DND-41 (cell line): ENCODE data around the gene CPEB4.

Experiments
- ATAC-seq: fragments of 200-7000 bp; cut with Tn5 transposase; 3 replicates; pipeline ENCODE4 v1.9.1; 2021; ENCODE audit warnings: low read depth; ENCODE audit not compliant: insufficient read depth
- DNase-seq: peaks from one replicate; pipeline ENCODE4 v3.0.0-alpha.2; 2020
- H2AFZ ChIP-seq: 2 replicates; pipeline ENCODE4 v1.6.0; 2012; ENCODE audit warnings: low read depth, low read length
- H3K27ac ChIP-seq: 2 replicates; pipeline ENCODE4 v1.5.1; 2012; ENCODE audit warnings: low read length, inconsistent platforms
- H3K27me3 ChIP-seq: fragments of 200-600 bp; sonication (generic); 2 replicates; pipeline ENCODE4 v1.6.0; 2012; ENCODE audit warnings: low read length, mild to moderate bottlenecking, inconsistent platforms; ENCODE audit not compliant: insufficient read depth, poor library complexity
- H3K36me3 ChIP-seq: 2 replicates; pipeline ENCODE4 v1.5.1; 2012; ENCODE audit warnings: low read length, inconsistent platforms; ENCODE audit not compliant: insufficient read depth
- H3K4me1 ChIP-seq: 2 replicates; pipeline ENCODE4 v1.5.1; 2012; ENCODE audit warnings: mild to moderate bottlenecking, low read length; ENCODE audit not compliant: insufficient read depth
- H3K4me2 ChIP-seq: 2 replicates; pipeline ENCODE4 v1.6.0; 2012; ENCODE audit warnings: mild to moderate bottlenecking, moderate library complexity, low read length, inconsistent platforms; ENCODE audit not compliant: insufficient read depth
- H3K4me3 ChIP-seq, 2 experiments: fragments of 200-600 bp in 1 of 2; shearing (Covaris generic) in 1 of 2; 2 replicates each; pipeline ENCODE4 v1.5.1; 2012 to 2016; ENCODE audit warnings: inconsistent platforms in 2 of 2, low read length in 2 of 2, mild to moderate bottlenecking in 2 of 2, low read depth in 1 of 2, moderate library complexity in 1 of 2
- H3K79me2 ChIP-seq: 2 replicates; pipeline ENCODE4 v1.6.0; 2012; ENCODE audit warnings: low read length, inconsistent platforms; ENCODE audit not compliant: insufficient read depth
- H3K9ac ChIP-seq: 2 replicates; pipeline ENCODE4 v1.6.0; 2012; ENCODE audit warnings: low read depth, mild to moderate bottlenecking, inconsistent platforms, low read length, moderate library complexity
- H3K9me3 ChIP-seq: 2 replicates; pipeline ENCODE4 v1.5.1; 2012; ENCODE audit warnings: low read length, moderate library complexity, mild to moderate bottlenecking, inconsistent platforms; ENCODE audit not compliant: insufficient read depth, severe bottlenecking
- H4K20me1 ChIP-seq: 2 replicates; pipeline ENCODE4 v1.6.0; 2012; ENCODE audit warnings: low read length; ENCODE audit not compliant: insufficient read depth
- CTCF ChIP-seq: IDR thresholded peaks from 2 replicates; pipeline ENCODE4 v1.5.1; 2012; ENCODE audit warnings: borderline replicate concordance, low read length, moderate library complexity, mild to moderate bottlenecking; ENCODE audit not compliant: poor library complexity, severe bottlenecking; ENCODE audit errors: extremely low read depth
- EZH2 ChIP-seq: IDR thresholded peaks from 3 replicates; pipeline ENCODE4 v1.6.1; 2012; ENCODE audit warnings: borderline replicate concordance, low read depth, mild to moderate bottlenecking, moderate library complexity, low read length, inconsistent platforms; ENCODE audit not compliant: severe bottlenecking

CPEB4 gene

GRCh38 chr5:173917788-173918786 is 29.9 kb downstream of the CPEB4 start:
- H3K9me3 ChIP-seq: no peaks in the 10 kb centered on the region
- DNase-seq: peak; percentile 67
- H2AFZ ChIP-seq: peak overlapping the region; percentile 68
- H3K27me3 ChIP-seq: no peaks in the 10 kb centered on the region
- H3K79me2 ChIP-seq: no peaks in the 10 kb centered on the region
- TF ChIP-seq CTCF: no peak
- no peak for TF ChIP-seq EZH2
- H3K4me3 ChIP-seq: peak overlapping the region; percentile 38 to 61; a peak in 3 of 4 replicates
- H3K9ac ChIP-seq: peak overlapping the region; percentile 57
- peak overlapping the region; percentile 84 for H3K27ac ChIP-seq
- peak overlapping the region; percentile 82 for H3K4me2 ChIP-seq
- ATAC-seq: peak; percentile 97
- H3K36me3 ChIP-seq: no peaks in the 10 kb centered on the region
- H4K20me1 ChIP-seq: no peaks in the 10 kb centered on the region
- H3K4me1 ChIP-seq: peaks cover 15% of the 10 kb centered on the region

GRCh38 chr5:173919443-173919842 is 31.3 kb downstream of the CPEB4 start:
- no peaks in the 10 kb centered on the region for H3K79me2 ChIP-seq
- no peak overlapping the region for H3K4me2 ChIP-seq
- no peaks in the 10 kb centered on the region for H3K27me3 ChIP-seq
- H3K9ac ChIP-seq: no peak overlapping the region
- DNase-seq (no peak), ATAC-seq (no peak)
- H4K20me1 ChIP-seq: no peaks in the 10 kb centered on the region
- H3K4me3 ChIP-seq: no peak overlapping the region
- H2AFZ ChIP-seq: no peak overlapping the region
- no peak overlapping the region for H3K27ac ChIP-seq
- peaks cover 15% of the 10 kb centered on the region for H3K4me1 ChIP-seq
- H3K36me3 ChIP-seq: no peaks in the 10 kb centered on the region
- H3K9me3 ChIP-seq: no peaks in the 10 kb centered on the region
- TF ChIP-seq CTCF (no peak), EZH2 (no peak)

GRCh38 chr5:173920024-173920753 is 32.0 kb downstream of the CPEB4 start:
- Histone ChIP-seq H3K4me1 (peaks cover 15% of the 10 kb centered on the region), H3K4me2 (no peak overlapping the region), H3K9ac (no peak overlapping the region), H3K9me3 (no peaks in the 10 kb centered on the region), H3K27ac (no peak overlapping the region), H3K27me3 (no peaks in the 10 kb centered on the region), H3K4me3 (no peak overlapping the region), H3K36me3 (no peaks in the 10 kb centered on the region), H4K20me1 (no peaks in the 10 kb centered on the region), H3K79me2 (no peaks in the 10 kb centered on the region), H2AFZ (no peak overlapping the region)
- ATAC-seq: no peak
- DNase-seq: no peak
- TF ChIP-seq CTCF (no peak), EZH2 (no peak)
